UCSD-AML1 (cell line): ENCODE data around the gene CR1L.
"Not testable (repeated sequence)": the region's sequence is repeated elsewhere in the genome, so short reads cannot be mapped to it uniquely, and the experiment has no call there.

ENCODE experiments used
- DNase-seq: peaks from one replicate; lab custom pipeline; 2025; ENCODE audit not compliant: unreplicated experiment; lab: John Stamatoyannopoulos, UW

Gene CR1L

GRCh38 chr1:207680590-207681388, 35.9 kb downstream of the CR1L start:
- DNase-seq = not testable (repeated sequence)

DNA sequence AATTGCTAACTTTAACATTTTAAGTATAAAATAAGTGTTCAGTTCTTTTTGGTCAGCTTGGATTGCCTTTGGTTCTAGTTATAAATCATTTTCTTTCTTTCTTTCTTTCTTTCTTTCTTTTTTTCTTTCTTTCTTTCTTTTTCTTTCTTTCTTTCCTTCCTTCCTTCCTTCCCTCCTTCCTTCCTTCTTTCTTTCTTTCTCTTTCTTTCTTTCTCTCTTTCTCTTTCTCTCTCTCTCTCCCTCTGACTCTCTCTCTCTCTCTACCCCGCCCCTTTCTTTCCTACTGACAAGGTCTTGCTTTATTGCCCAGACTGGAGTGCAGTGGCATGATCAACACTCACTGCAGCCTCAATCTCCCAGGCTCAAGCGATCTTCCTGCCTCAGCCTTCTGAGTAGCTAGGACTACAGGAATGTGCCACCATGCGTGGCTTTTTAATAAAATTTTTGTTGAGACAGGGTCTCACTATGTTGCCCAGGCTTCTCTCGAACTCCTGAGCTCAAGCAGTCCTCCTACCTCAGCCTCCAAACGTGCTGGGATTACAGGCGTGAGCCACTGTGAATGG, 38.0 kb downstream of the CR1L start:
- DNase-seq = not testable (repeated sequence)

DNA sequence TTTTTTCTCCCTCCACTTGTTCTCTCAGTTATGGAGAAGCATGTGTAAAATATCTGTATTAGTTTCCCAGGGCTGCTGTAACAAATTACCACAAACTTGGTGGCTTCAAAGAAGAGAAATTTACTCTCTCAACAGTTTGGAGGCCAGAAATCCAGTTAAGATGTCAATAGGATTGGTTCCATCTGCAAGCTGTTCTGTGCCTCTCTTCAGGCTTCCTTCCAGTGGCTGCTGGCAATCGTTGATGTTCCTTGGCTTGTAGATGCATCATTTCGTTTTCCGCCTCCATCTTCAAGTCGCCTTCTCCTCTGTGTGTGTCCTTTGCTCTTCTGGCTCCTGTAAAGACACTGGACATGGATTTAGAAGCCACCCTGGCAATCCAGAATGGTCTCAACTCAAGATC, 45.6 kb downstream of the CR1L start:
- DNase-seq = not testable (repeated sequence)

- DNase-seq = no peak
These were observed 46.1 kb downstream of the CR1L start for GRCh38 chr1:207691010-207691409.

DNA sequence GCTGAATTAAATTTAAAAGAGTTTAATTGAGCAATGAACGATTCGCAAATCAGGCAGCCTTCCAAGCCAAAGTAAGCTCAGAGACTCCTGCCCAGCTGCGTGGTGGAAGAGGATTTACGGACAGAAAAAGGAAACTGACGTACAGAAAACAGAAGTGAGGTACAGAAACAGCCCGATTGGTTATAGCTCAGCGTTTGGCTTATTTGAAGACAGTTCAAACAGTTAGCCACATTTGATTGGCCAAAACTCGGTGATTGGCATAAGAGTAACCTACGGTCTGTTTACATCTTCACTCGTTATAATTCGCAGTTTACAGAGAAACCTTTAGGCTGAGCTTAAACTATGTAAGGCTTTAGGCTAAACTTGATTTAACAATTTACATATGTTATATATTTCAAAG, 46.9 kb downstream of the CR1L start:
- no peak for DNase-seq

DNA sequence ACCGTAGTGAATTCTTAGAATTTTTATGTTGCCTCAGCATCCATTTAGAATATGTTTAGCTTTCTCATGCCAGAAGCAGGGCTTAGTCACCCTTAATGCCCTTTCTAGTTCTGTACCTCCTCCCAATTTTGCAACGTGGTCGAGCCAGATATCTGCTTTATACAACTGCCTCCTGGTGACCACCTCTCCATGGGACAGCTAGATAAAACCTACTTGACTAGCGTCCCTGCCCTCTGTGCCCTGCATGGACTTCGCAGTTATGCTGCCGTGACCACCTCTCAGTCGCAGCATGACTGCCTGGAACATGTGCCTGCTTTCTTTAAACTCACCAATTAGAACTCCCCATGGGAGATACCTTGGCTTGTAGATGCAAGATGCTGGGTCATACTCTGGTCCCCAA, 47.4 kb downstream of the CR1L start:
- not testable (repeated sequence) for DNase-seq

DNA sequence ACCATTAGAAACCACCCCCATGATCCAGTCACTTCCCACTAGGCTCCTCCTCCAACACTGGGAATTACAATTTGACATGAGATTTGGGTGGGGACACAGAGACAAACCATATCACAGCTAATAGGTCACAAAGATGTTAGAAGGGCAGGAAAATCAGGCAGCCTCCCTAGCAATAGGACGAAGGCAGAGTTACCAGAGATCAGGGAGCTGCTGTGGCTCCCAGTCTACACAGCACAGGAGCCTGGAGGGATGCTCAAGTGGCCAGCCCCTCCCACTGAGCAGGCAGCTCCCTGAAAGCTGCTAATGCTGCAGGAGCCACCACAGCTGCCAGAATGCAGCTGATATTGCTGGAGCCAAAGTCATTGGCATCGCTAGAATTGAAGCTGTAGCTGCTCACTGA, 51.0 kb downstream of the CR1L start:
- no peak for DNase-seq

DNA sequence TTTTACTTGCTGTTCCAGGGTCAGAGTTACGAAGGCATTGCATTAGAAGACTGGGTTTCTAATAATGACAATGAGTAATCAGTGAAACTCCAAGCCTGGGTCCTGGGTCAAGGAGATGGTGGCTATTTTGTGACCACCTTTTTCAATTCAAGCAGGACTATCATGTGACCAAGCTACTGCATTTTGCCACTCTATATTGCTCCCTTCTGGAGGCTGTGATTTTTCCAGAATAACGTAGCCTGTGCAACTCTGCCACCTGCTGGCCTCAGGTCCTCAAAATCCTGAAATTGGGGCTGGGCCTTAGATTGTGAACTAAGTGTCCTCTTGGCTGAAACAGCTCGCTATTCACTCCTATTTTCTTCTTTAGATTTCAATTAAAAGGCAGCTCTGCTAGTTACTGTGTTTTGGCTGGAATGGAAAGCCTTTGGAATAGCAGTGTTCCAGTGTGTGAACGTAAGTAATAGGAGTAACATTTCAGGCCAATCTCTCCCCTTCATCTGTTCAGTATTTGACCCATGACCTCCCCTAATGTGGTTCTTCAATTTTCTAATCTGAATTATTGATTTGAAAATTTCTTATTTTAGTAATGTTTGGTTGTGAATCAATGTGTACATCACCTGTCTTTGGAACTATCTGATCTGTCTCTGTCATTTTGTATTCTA, 54.0 kb downstream of the CR1L start:
- peak; percentile 47 for DNase-seq

DNA sequence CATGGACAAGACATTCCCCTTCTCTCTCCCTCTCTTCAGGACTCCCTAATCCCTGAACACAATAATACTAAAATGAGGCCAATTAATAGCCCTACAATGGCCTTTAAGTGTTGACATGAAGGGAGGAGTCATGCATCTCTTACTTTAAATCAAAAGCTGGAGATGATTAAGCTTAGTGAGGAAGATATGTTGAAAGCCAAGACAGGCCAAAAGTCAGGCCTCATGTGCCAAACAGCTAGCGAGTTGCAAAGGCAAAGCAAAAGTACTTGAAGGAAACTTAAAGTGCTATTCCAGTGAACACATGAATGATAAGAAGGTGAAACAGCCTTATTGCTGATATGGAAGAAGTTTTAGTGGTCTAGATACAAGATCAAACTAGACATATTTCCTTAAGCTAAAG, 57.4 kb downstream of the CR1L start:
- DNase-seq = no peak

DNA sequence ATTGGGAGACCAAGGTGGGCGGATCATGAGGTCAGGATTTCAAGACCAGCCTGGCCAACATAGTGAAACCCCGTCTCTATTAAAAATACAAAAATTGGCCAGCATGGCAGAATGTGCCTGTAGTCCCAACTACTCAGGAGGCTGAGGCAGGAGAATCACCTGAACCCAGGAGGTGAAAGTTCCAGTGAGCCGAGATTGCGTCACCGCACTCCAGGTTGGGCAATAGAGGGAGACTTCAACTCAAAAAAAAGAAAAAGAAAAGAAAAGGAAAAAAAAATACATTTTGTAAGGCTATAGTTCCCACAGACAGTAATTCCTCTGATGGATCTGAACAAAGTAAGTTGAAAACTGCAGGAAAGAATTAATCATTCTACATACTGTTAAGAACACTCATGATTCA, 58.8 kb downstream of the CR1L start:
- no peak for DNase-seq

DNA sequence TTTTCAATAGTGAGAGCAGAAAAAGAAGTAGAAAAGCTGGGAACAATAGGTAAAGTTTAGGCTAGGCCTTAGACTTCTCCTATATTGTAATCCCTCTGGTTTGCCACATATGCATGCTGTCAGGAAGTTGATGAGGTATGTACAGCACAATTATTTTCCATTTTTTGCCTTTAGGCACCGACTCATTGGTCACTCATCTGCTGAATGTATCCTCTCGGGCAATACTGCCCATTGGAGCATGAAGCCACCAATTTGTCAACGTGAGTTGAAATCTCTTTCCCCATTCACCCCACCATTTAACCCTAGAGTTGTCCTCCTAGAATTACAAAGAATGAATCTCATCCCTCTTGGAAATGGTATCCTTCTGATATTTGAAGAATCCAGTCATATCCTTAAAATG, 63.1 kb downstream of the CR1L start:
- DNase-seq = not testable (repeated sequence)

- no peak for DNase-seq
These were observed 66.4 kb downstream of the CR1L start for GRCh38 chr1:207711285-207711684.

GRCh38 chr1:207712701-207713100, 67.8 kb downstream of the CR1L start:
- not testable (repeated sequence) for DNase-seq

GRCh38 chr1:207713529-207713928, 68.6 kb downstream of the CR1L start:
- no peak for DNase-seq

DNA sequence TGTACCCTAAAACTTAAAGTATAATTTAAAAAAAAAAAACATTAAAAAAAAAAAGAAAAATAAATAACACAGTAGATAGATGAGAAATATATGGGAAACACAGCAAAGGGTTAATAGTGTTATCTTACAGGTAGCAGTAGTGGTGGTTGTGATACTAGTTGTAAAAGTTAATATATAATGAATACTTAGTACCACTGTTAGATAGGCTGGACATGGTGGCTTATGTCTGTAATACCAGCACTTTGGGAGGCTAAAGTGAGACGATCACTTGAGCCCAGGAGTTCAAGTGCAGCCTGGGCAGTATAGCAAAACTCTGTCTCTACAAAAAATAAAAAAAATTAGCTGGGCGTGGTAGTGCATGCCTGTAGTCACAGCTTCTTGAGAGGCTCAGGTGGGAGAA, 74.3 kb downstream of the CR1L start:
- DNase-seq = no peak

DNA sequence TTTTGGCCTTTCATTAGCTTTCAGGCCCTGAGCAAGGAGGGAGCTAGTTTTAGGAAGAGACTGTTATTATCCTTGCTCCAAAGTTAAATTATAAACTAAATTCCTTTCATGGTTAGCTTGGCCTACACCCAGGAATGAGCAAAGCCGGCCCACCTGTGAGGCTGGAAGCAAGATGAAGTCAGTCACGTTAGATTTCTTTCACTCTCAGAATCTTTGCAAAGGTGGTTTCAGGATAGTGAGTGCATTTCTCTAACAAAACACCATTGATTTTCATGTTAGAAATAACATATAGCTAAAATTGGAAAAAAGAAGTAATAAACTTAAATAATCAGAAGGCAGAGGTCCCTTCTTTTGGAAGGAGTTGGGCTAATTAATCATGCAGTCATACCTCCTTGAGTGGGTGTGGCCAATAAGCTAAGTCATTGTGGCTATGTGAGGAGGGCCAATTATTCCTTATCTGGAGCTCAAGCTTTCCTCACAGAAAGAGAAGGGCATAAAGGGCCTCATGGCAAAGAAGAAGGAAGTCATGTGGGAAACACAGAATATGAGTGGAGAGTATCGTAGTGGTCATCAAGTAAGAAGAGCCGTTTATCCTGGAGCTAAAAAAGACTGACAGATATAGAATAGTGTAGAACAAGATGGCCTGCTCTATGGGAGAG, 83.4 kb downstream of the CR1L start:
- DNase-seq = not testable (repeated sequence)

GRCh38 chr1:207737503-207738157, 92.7 kb downstream of the CR1L start:
- not testable (repeated sequence) for DNase-seq

- not testable (repeated sequence) for DNase-seq
These were observed 93.3 kb downstream of the CR1L start for GRCh38 chr1:207738158-207738659.

GRCh38 chr1:207740207-207740606, 95.3 kb downstream of the CR1L start:
- no peak for DNase-seq

- no peak for DNase-seq
These were observed 98.1 kb downstream of the CR1L start for GRCh38 chr1:207742850-207743555.
